A549 (cell line): ENCODE results near the gene UCKL1.

Source experiments
- CTCF ChIP-seq: fragments of >200 bp; sonication (Bioruptor Twin); formaldehyde crosslinking; IDR thresholded peaks from 3 replicates; pipeline ENCODE4 v1.5.1; 2016
- RAD21 ChIP-seq, 2 experiments: fragments of >200 bp in 1 of 2; sonication (Bioruptor Twin) in 1 of 2; formaldehyde crosslinking in 1 of 2; IDR thresholded peaks in 1 of 2; conservative IDR thresholded peaks in 1 of 2; 2 replicates in 1 of 2; 3 replicates in 1 of 2; pipeline ENCODE4 v1.6.1; 2012 to 2018; ENCODE audit warnings: inconsistent platforms in 1 of 2
- TP53 ChIP-seq: fragments of 250-450 bp; sonication (Bioruptor Pico); IDR thresholded peaks from 2 replicates; pipeline ENCODE4 v1.5.0; 2021; ENCODE audit warnings: mild to moderate bottlenecking, moderate library complexity
- USF2 ChIP-seq: fragments of 450-650 bp; IDR thresholded peaks from 2 replicates; pipeline ENCODE4 v1.6.1; 2014; ENCODE audit warnings: antibody characterized with exemption

DNA sequence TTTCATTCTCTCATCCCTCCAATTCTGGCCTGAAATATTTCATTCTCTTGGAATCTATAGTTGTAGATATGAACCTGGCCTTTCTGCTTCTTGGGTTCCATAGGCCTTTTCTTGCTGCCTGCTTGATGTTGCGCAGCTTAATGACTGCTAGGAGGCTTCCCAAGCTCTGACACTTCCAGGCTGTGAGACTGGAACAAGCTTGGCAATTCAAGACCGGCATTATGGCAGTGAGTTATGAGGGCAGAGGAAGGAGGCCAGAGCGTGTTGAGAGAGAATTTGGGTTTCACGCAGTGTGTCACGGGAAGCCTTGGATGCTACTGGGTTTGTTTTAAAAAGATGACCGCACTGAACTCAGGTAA, 62.2 kb downstream of the UCKL1 start:
- TF ChIP-seq CTCF: no peak
- TF ChIP-seq USF2: no peak
- TF ChIP-seq RAD21 (conservative IDR thresholded peaks at IDR 0.05 in 1 of 2, IDR thresholded peaks at IDR 0.05 in 1 of 2): no peak
- TF ChIP-seq TP53 (CRISPR knock-in tag): no peak
